LHCN-M2 (cell line): ENCODE results near the gene FARSA. TPM values are rescaled to one million over a fixed set of nuclear protein-coding genes. Genes with fewer than 3 reads are reported as not detected.

ENCODE experiments used
- total RNA-seq: library from RNA; depleted of rRNA; stranded (reverse); fragments of >200 nt; gene quantifications from 2 replicates; pipeline ENCODE4 v1.2.3, GENCODE V29; 2014; rRNA removed

FARSA gene
- total RNA-seq, 1 experiment from 2014 or later, result 64.0 TPM

Other genes with a start within 250 kb of the FARSA start
- gene GNG14, start 245.7 kb downstream of the FARSA start, total RNA-seq, result not detected in 2 replicates
- gene FBXW9, start 237.1 kb downstream of the FARSA start, total RNA-seq, result 8.1 and 8.7 TPM in 2 replicates
- gene TNPO2, start 209.8 kb downstream of the FARSA start, total RNA-seq, result 41.0 and 56.0 TPM in 2 replicates
- 372 and 446 TPM in 2 replicates for gene TRIR, start 199.0 kb downstream of the FARSA start, total RNA-seq
- gene GET3, start 196.2 kb downstream of the FARSA start, total RNA-seq, result 136 and 155 TPM in 2 replicates
- 0.45 and 0.98 TPM in 2 replicates for gene BEST2, start 181.9 kb downstream of the FARSA start, total RNA-seq
- 15.2 and 20.3 TPM in 2 replicates for gene HOOK2, start 158.2 kb downstream of the FARSA start, total RNA-seq
- 76.8 and 91.4 TPM in 2 replicates for gene JUNB, start 142.2 kb downstream of the FARSA start, total RNA-seq
- gene PRDX2, start 131.9 kb downstream of the FARSA start, total RNA-seq, result 101 and 124 TPM in 2 replicates
- not detected in 2 replicates for gene THSD8, start 131.6 kb downstream of the FARSA start, total RNA-seq
- gene RNASEH2A, start 127.1 kb downstream of the FARSA start, total RNA-seq, result 56.2 and 59.5 TPM in 2 replicates
- not detected in 2 replicates for gene RTBDN, start 99.1 kb downstream of the FARSA start, total RNA-seq
- 0.13 TPM in 1 of 2 replicates, not detected in the other for gene MAST1, start 95.2 kb downstream of the FARSA start, total RNA-seq
- 17.2 and 18.9 TPM in 2 replicates for gene DNASE2, start 52.3 kb downstream of the FARSA start, total RNA-seq
- gene KLF1, start 46.5 kb downstream of the FARSA start, total RNA-seq, result not detected in 2 replicates
- gene GCDH, start 42.6 kb downstream of the FARSA start, total RNA-seq, result 24.6 and 31.9 TPM in 2 replicates
- gene SYCE2, start 14.4 kb downstream of the FARSA start, total RNA-seq, result 0.17 TPM in 1 of 2 replicates, not detected in the other
- gene CALR, start 4.9 kb upstream of the FARSA start, total RNA-seq, result 1,263 and 1,378 TPM in 2 replicates
- 158 and 176 TPM in 2 replicates for gene RAD23A, start 12.2 kb upstream of the FARSA start, total RNA-seq
- 59.3 and 71.9 TPM in 2 replicates for gene GADD45GIP1, start 23.5 kb upstream of the FARSA start, total RNA-seq
- gene DAND5, start 35.9 kb upstream of the FARSA start, total RNA-seq, result 0.06 TPM in 1 of 2 replicates, not detected in the other
- gene NFIX, start 61.8 kb upstream of the FARSA start, total RNA-seq, result 9.2 and 13.9 TPM in 2 replicates
- not detected in 2 replicates for gene LYL1, start 169.1 kb upstream of the FARSA start, total RNA-seq
- gene TRMT1, start 183.0 kb upstream of the FARSA start, total RNA-seq, result 39.6 and 40.0 TPM in 2 replicates
- 84.1 and 86.1 TPM in 2 replicates for gene NACC1, start 184.6 kb upstream of the FARSA start, total RNA-seq
- 76.4 and 78.6 TPM in 2 replicates for gene STX10, start 216.7 kb upstream of the FARSA start, total RNA-seq
- gene IER2, start 216.7 kb upstream of the FARSA start, total RNA-seq, result 13.6 and 14.7 TPM in 2 replicates